Stimulated activated CD8-positive, alpha-beta memory T cell treated with anti-CD3 and anti-CD28 coated beads, Interleukin-4, amount 100 ng/mL, for 24 hours (primary cell): ENCODE measurements around the gene PDE9A.
"Not testable (repeated sequence)": the region's sequence is repeated elsewhere in the genome, so short reads cannot be mapped to it uniquely, and the experiment has no call there.

ENCODE experiments used
- DNase-seq: peaks from one replicate; pipeline ENCODE4 v3.0.0-alpha.2; 2020; ENCODE audit warnings: low read depth

Gene PDE9A

GRCh38 chr21:42624095-42624790, 29.2 kb upstream of the PDE9A start:
- no peak for DNase-seq

GRCh38 chr21:42624936-42625335, 28.5 kb upstream of the PDE9A start:
- no peak for DNase-seq

GRCh38 chr21:42626171-42626570, 27.2 kb upstream of the PDE9A start:
- DNase-seq = no peak

- no peak for DNase-seq
Observed at GRCh38 chr21:42627527-42628289, 25.7 kb upstream of the PDE9A start.

DNA sequence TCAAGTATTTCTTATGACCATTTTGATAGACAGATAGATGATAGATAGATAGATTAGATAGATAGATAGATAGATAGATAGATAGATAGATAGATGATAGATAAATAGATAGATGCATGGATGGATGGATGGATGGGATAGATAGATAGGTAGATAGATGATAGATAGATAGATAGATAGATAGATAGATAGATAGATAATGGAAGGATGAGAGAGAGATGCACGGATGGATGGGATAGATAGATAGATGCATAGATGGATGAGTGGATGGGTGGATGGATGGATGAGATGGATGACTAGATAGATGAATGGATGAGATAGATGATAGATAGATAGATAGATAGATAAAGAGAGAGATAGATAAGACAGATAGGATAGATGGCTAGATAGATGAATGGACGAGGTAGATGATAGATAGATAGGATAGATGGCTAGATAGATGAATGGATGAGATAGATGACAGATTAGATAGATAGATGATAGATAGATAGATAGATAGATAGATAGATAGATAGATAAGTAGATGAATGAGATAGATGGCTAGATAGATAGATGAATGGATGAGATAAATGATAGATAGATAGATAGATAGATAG, 24.9 kb upstream of the PDE9A start:
- DNase-seq = not testable (repeated sequence)

DNA sequence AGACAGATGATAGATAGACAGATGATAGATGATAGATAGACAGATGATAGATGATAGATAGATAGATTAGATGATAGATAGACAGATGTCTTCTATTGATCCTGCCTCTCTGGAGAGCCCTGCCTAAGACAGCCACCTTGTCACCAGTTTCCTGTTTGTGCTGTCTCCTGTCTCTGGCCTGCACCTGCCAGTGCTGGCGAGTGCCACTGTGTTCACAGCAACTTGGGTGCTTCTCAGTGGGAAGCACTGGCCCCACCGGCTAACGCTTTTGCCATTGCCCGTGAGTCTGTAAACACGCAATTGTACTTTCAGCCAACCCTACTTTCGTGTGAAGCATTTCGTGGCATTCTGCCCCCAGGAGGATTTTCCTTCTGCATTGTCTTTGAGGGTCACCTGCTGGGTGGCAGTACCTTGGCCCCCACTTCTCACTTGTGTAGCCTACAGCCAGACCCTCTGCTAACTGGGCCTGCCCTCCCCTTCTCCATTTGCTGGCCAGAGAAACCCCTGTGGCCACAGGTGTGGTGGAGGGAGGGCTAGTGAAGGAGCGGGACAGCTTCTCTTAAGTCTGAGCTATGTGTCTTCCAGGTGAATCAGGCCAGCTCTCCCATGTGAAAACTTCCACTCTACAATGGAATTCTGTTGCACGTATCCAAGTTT, 23.4 kb upstream of the PDE9A start:
- DNase-seq = no peak

GRCh38 chr21:42630626-42631025, 22.8 kb upstream of the PDE9A start:
- no peak for DNase-seq

- no peak for DNase-seq
Observed at GRCh38 chr21:42631142-42631541, 22.3 kb upstream of the PDE9A start.

DNA sequence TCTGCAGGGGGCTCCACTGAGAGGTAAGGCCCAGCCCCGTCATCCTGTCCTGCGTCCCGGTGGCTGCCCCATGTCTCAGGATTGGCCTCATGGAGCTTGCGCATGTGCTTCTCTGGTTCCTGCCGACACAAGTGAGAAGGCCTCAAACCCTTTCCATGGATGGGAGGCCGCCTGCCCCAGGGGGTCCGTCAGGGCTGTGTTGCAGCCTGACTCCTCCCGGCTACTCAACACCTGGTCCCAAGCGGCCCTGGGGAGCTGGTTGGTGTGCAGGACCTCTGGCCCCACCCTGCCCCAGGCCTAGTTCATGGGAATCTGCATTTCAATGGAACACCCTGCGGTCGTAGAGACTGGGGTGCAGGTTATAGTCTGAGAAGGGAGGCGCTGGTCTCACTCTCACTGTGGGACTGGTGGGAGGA, 21.1 kb upstream of the PDE9A start:
- DNase-seq = no peak

GRCh38 chr21:42632771-42633690, 20.4 kb upstream of the PDE9A start:
- DNase-seq = no peak

DNA sequence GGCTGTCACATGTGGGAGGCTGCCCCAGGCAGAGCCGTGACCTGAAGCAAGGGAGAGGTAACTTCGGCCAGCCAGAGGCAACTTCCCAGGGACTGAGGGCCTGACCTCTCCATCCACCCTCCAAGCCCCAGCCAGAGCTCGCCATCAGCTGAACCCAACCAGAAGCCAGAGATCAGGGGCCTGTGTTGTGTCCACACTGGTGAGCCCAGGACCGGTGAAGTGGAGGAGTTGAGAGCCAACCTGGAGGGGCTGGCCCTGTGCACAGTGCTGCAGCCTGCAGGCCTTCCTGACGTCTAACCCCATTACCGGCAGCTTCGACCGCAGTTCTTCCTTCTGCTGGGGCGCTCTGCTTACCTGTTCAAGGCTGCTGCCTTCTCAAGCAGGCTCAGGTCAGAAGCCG, 19.6 kb upstream of the PDE9A start:
- DNase-seq = no peak

GRCh38 chr21:42635848-42636519, 17.4 kb upstream of the PDE9A start:
- no peak for DNase-seq

DNA sequence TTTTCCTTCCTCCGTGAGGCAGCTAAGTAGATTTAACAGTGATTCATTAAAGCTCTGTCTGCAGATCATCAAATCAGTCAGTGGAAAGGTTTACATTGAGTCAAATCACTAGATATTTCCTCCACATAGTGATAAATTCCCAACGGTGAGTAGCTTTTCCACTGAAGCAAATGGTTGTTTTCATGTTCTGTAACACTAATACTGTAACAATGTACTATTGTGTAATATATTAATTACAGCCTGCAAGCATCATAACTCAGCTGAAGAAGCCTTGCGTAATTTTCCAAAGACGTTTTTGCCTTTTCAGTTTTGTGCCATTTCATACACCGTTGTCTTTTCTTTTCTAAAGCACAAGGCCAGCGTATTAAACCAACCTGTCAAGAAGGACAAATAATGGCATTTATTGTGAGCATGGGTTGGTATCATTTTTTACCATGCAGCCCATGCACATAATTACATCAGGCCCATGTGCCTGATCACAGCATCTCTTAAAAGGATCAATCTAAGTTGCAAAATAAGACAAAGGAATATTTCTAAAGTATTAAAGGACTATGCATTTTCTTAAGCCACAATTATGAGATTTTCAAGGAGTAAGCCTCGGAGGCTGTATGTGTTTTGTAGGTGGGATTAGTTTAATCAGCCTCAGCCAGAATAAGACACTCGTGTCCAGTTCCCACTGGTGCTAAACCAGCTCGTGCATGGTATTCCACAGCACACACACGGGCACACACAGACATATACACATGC, 16.7 kb upstream of the PDE9A start:
- no peak for DNase-seq

DNA sequence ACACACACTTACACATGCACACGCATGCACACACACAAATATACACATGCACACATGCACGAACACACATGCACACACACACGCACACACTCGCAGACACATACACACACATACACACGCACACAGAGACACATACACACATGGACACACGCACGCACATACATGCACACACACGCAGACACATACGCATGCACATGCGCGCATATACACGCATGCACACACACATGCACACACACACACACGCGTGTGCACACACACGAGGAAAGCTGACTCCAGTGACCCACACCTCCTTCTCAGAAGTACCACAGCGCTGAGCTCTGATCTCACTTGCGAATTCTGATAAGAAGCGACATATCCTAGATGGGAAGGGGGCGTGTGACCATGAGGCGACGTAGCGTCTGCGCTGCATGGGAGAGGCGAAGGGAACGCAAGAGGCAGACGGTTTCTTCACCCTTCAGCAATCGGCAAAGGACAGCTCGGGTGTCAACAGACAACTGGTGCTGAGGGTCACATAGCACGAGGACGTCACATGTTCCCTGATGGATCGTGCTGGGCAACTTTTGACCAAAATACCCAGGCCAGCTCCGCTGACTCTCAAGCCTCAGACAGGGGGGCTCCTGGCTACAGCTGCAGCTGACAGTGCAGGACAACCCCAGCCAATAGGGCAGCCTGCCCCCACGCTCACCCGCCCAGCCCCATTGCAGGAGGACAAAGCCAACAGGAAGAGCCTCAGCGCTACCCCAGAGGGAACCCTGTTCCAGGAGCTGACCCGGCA, 16.0 kb upstream of the PDE9A start:
- no peak for DNase-seq

DNA sequence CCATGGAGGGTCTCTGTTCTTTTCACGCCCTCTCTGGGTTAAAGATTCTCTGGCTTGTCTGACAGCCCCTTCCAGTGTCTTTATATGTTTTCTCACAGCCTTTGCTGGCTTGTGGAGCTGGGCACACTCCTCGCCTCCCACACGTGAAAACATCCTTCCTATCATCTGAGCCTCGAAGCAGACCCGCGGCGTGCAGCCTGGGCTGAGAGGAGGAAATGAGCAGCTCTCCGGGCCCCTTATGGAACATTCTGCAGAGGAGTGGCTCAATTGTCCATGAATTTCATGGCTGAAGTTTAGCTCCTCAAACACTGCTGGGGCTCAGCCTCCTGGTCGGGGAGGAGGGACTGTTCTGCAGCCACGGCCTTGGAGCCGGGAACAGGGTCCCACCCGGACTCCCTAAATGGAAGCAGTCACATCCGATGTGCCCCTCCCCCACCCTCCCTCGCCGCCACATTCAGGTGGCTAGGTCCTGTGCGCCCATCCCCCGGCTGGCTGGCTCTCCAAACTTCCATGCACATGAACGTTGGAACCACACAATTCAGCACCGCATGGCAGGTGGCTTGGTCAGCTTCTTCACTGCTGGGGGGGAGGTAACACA, 15.1 kb upstream of the PDE9A start:
- DNase-seq = no peak

DNA sequence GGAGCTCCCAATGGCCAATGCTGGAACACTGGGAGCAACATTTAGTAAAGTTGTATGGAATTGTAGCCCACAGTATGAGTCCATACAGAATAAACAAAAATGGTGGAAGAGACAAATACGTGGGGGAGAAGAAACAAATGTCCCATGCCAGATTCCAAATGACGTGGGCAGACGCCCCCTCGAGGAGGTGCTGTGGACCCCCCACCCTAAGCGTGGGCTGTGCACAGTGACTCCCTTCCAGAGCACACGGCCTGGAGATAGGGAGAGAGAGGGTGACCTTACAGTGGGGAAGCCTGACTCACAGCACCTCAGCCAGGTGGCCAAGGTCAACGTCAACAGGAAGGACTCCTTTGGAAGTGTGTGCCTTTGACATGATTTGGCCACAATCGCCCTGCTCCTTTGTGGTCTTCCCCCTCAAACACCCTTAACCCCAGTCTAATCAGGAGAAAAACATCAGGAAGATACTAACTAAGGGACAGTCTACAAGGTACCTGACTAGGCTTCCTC, 13.7 kb upstream of the PDE9A start:
- DNase-seq = no peak

- no peak for DNase-seq
Observed at GRCh38 chr21:42640486-42640885, 12.9 kb upstream of the PDE9A start.

GRCh38 chr21:42641311-42642218, 11.9 kb upstream of the PDE9A start:
- no peak for DNase-seq
